HG02763 (cell line): ENCODE data around the gene DAGLB.
"Not testable (repeated sequence)": the region's sequence is repeated elsewhere in the genome, so short reads cannot be mapped to it uniquely, and the experiment has no call there.

ENCODE experiments used
- ATAC-seq: cut with Tn5 transposase; IDR thresholded peaks from one replicate; pipeline ENCODE4 v1.9.1; 2021; ENCODE audit warnings: mild to moderate bottlenecking, moderate library complexity; ENCODE audit not compliant: unreplicated experiment

DAGLB gene

DNA sequence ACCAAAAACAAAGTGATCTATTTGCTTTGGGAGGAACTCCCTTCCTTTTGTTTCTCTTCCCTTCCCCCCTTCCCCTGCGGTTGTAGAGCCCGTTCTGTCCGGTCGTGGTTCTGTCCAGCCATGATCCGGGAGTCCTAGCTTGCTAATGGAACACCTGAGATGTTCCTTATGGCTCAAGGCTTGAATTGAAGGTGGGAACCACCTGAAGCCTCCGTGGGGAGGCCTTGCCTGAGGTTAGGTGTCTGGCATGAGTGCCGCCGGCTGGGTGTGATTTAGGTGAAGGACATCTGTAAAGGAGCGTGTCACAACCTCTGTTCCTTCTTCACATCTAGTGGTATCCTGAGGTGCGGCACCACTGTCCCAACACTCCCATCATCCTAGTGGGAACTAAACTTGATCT lies 46.2 kb downstream of the DAGLB start:
- ATAC-seq: no peak

DNA sequence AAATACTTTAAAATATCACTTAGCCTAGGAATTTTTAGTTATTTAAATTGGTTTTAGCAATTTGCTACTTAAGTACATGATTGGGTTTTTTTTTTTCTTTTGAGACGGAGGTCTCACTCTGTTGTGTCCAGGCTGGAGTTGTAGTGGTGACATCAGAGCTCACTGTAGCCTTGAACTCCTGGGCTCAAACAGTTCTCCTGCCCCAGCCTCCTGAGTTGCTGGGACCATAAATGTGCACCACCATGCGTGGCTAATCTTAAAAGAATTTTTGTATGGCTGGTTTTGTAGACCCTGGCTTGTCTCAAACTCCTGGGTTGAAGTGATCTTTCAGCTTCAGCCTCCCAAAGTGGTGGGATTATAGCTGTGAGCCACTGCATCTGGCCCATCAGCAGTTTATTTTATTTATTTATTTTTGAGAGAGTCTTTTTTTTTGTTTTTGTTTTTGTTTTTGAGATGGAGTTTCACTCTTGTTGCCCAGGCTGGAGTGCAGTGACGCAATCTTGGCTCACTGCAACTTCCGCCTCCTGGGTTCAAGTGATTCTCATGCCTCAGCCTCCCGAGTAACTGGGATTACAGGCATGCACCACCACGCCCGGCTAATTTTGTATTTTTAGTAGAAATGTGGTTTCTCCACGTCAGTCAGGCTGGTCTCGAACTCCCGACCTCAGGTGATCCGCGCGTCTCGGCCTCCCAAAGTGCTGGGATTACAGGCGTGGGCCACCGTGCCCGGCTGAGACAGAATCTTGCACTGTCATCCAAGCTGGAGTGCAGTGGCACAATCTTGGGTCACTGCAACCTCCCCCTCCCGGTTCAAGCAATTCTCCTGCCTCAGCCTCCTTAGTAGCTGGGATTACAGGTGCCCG lies 47.3 kb downstream of the DAGLB start:
- ATAC-seq: not testable (repeated sequence)

DNA sequence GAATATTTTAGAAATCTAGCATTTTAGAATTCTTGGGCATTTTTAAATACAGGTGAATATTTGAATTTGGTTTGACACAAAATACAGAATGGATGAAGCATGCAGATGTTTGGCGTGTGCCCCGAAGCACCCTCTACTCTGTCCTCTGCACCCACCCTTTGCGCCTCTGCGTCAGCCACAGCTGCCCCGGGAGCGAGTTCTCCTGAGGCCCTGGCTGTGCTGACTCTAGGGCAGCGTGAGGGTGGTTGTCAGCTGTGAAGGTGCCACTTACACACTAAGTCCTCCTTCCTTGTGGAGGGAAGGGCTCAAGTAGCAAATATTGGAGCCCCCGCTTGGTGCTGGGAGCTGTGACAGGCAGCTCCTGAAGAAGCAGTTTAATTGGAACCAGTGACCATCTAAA lies 48.4 kb downstream of the DAGLB start:
- no peak for ATAC-seq

DNA sequence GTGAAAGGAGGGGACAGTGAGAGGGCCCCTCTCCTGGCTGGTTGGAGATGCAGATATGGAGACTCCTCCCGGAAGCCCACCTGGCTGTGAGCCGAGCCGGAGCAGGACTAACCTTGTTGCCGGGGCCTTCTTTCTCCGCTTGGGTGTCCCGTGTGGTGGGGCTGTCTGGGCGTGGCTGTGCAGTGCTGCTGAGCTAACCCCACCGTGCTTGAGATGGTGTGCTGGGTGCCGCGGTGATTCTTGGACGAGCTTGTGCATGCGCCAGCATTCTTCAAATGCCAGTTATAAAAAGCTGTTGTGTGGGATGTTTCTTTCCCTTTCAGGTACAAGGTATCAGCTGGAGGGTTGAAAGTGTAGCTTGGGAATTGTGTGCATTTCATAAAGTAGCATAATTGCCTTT lies 48.8 kb downstream of the DAGLB start:
- ATAC-seq: no peak

DNA sequence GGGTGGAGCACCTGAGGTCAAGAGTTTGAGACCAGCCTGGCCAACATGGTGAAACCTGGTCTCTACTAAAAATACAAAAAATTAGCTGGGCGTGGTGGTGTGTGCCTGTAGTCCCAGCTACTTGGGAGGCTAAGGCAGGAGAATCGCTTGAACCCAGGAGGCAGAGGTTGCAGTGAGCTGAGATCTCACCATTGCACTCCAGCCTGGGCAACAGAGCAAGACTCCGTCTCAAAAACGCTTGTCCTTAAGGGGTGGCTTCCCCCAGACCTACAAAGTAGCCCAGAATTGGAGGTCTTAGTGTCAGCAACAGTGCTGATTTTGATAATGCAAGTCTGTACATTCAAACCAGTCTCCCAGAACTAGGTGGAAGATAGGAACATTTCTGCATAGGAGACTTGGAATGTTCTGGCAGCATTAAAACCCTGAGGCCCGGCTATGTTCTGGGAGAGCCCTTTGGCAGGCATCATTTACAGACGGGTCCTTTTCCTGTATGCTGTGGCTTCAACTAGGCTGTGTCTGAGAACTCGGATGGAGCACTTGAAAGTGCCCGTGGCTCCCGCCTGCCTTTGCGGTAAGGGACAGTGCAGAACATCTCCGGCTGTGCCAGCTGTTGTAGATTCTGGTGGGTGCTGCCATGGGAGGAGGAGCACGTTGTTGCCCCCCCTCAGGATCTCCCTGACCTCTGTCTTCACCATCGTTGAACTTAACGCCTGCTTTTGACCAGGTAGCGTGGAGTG lies 49.8 kb downstream of the DAGLB start:
- ATAC-seq: not testable (repeated sequence)

DNA sequence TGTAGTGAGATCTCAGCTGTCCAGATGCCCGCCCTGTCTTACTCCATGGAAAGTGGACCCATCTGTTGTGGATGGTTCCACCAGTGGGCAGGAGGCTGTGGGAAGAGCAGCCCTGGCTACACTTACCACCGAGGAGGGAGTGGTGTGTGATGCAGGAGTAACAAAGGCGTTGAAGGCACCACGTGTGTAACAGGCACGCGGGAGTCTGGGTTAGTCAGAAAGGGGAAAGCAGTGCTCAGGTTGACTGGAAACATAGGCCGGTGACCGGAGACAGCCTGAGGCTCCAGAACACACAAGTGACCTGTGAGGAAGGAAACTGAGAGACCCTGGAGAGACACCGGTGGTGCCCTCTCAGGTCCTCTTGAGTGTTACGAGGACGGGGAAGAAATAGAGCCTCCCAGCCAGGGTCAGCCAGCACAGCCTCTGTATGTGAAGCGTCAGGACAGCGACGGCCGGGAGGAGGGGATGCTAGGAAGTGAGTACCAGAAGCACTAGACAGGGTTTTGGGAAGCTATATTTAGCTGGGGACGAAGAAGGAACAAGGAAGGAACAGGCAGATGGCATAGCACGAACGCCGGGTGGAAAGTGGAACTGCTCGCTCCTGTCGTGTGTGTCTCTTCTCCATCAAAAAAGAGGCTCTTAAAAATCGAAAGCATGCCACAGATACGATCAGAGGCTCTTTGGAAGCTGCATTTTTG lies 51.7 kb downstream of the DAGLB start:
- ATAC-seq: no peak

DNA sequence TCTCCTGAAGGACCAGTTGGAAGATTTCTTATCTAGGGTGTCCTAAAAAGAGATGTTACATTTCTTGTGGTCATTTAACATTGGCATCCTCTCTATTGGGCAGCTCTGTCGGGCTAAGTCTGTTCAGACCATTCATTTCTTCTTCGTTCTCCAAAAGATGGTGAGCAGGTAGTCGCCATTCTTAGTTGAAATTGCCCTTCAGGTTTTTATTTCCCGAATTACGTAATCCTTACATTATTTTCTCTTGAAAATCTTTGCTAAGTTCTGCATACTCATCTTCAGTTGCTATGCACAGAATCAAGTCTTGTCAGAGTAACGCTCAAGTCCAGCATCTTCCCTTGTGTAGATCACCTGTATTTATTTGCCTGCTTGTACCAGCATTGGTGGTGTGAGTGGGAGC lies 53.6 kb downstream of the DAGLB start:
- ATAC-seq: no peak

DNA sequence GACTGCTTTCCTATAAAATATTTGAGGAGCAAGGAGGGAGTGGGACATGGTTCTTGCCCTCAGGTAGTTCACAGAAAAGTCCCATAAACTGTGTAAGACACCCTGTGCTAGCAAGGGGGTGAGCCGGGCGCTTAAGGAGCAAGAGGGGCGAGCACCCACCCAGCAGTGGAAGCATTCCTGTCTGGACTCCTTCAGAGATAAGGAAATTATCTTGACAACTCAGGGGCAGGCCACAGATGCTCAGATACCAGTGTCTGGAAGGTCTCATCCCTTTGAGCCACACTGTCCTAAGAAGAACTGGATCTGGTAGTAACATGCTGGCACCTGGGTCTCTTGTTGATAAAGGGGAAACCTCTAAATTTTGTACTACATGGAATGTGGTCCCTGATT lies 54.1 kb downstream of the DAGLB start:
- no peak for ATAC-seq

DNA sequence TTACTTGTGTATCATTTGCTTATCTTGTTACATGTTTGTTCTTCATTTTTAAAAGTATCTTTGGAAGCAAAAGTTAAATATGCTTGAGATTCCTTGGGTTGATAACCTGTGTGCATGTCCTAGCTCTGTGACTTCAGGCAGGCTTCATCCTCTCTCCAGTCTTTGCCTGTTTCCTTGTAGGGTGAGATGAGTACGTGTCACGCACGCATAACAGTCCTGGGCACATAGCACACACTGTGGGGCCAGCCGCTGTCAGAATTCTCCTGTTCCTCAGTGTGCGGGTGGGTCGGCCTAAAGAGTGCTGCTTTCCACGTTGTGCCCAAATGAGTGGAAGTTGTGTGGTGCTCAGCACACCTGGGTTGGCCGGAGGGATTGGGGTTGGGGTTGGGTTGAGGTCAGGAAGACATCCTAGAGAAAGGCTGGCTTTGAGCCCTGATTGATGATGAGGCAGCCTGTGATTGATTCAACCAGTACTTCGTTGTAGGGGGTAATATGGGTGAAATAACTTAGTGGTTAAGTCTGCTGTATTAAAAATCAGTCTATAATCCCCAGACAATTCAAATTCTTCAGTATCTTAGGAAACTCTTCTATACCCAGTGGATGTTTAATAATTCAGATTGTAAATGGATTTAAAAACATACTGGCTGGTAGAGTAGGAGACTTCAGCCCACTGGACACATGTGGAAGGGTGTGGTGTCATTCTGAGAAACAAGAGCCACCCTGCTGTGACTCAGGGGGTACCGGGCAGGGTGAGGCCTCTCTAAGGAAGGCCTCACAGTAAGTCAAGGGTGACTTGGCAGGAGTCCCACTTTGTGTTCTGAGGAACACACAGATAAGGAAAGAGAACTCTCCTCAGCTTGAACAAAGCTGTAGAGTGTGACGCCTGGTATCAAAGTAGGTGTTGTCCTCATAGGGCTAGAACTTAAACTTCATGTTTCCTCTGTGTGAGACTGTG lies 54.8 kb downstream of the DAGLB start:
- no peak for ATAC-seq

DNA sequence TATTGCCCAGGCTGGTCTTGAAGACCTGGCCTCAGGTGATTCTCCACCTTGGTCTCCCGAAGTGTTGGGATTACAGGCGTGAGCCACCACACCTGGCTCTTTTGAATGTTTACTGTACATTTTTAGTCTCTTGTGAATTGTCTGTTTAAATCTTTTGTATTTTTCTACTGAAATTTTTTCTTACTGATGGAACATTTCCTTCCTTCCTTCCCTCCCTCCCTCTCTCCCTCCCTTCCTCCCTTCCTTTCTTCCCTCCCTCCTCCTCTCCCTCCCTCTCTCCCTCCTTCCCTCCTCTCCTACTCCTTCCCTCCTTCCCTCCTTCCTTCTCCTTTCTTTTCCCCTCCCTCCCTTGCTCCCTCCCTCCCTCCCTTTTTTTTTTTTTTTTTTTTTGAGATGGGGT lies 58.0 kb downstream of the DAGLB start:
- no peak for ATAC-seq

DNA sequence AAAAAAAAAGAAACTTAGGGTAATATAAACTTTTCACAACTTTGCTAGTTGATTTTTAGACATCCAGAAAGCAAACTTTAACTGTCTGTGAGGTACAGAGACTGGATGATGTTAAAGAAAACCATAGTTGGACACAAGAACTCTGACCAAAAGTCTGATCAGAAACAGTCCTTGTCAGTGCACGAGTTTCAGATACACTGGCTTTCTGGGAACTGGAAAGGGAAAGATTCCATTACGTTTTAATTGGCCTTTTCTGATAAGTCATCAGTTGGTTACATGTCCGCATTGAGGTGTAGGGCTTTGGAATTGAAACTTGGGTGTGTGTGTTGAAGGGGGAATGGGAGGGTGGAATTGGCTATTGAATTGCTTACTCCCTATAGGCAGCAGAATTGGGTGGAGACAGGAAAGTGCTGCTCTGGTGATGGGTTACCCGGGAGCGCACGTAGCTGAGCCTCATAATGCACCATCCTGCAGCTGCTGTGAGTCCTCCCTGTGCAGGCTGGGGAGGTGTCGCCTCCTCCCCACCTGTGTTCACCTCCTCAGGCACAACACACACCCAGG lies 59.9 kb downstream of the DAGLB start:
- no peak for ATAC-seq

DNA sequence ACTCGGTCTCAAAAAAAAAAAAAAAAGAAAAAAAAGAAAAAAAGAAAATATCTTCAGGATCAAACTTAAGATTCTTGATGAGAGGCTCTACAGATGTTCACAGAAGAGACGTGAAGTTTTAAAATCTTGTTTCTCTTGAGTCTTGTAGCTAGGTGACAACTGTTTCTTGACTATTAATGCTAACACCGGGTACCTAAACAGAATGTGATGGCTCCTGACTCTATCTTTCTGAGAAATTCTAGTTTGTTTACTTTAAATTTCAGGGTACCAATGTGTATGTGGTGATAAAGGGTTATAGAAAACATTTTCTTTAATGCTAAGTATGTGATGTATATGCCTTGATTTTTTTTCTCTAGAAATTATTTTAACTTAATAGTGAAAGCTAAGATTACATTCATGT lies 61.0 kb downstream of the DAGLB start:
- no peak for ATAC-seq

DNA sequence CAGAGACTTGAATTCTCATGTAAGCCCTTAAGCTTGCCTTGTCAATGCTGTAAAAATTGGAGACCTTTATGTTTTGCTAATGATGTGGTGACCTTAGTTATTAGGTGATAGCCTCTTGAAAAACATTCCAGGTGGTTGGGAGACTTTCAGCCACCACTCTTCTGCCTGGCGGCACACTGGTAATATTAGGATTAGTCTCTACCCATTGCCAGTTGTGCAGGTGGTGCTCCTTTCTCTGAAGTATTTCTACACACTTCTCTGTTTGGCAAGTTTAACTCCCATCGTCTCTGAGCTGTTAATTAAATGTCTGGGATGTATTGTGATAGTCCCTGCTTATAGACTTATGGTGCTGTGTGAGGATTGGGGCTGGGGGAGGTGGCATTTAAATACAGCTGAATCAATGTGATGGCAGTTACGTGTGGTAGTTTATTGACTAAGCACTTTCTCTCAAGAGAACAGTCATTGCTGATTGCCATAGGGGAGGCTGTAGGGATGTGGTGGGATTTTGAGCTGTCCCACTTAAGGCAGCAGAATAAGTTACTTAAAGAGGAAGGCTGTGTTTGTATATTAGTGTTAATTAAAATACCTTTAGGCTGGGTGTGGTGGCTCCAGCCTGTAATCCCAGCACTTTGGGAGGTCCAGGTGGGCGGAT lies 61.7 kb downstream of the DAGLB start:
- ATAC-seq: no peak

DNA sequence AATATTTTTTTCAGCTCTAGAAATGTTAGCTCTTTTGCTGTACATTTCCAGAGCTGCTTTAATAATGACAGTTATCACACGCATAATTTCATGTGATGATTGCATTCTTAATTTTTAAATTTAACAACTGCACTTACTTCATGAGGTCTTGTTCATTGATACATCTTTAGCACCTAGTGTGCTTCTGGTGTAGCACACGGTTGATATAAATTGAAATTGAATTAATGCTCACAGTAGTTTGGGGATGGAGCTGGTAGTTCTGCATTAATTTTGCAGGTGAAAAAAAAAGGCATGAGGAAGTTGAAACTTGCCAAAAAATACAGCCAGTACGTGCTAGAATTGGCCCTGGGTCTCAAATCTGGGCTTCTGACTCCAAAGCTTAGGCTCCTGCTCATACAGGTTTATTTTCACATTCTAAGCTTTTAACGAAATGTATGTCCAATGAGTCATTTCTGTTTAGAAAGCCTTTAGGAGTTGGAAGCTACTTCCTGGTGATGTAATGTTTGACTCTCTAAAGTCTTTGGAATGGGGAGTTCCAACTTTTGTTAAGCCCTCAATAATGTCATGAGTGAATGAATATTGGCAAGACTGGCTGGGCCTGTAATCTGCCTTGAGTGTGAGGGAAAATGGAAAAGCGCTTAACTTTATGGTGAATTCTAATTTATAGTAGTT lies 62.5 kb downstream of the DAGLB start:
- ATAC-seq: no peak

DNA sequence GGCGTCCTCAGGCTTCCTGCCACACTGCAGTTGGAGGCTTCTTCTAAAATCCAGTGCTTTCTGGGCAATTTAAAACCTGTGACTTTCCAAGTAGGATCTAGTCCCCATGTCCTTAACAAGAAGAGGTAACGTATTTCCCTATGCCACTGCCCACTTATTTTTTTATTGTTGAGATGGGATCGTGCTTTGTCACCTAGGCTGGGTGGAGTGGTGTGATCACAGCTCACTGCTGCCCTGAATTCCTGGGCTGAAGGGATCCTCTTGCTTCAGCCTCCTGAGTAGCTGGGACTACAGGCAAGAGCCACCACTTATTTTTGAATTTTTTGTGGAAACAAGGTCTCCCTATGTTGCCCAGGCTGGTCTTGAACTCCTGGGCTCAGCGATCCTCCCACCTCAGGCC lies 63.4 kb downstream of the DAGLB start:
- no peak for ATAC-seq

DNA sequence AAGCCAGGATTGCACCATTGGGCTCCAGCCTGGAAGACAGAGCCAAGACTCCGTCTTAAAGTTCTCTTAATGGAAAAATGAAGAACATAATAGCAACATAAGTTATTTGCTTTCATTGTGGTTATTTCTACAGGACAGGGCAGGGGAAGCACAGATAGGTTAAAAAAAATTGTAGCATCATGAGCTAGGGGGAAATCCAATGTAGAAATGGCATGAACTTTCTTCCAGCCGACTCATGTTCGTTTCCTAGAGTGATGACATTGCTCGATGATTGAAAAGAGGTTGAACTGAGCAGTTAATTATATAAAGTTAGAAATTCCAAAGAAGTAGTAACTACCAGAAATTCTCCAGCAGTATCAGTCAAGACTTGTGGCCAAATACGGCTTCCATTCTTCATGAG lies 64.9 kb downstream of the DAGLB start:
- ATAC-seq: no peak

DNA sequence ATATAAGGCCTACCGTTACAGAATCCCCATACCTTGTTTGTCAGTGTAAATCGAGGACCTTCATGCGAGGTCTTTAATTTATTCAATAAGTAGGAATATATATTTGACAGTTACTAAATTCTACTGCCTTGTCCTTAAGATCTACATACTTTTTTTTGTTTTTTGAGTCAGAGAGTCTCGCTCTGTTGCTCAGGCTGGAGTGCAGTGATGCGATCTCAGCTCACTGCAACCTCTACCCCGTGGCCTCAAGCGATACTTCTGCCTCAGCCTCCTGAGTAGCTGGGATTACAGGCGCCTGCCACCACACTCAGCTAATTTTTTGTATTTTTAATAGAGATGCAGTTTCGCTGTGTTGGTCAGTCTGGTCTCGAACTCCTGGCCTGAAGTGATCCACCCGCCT lies 65.9 kb downstream of the DAGLB start:
- not testable (repeated sequence) for ATAC-seq

DNA sequence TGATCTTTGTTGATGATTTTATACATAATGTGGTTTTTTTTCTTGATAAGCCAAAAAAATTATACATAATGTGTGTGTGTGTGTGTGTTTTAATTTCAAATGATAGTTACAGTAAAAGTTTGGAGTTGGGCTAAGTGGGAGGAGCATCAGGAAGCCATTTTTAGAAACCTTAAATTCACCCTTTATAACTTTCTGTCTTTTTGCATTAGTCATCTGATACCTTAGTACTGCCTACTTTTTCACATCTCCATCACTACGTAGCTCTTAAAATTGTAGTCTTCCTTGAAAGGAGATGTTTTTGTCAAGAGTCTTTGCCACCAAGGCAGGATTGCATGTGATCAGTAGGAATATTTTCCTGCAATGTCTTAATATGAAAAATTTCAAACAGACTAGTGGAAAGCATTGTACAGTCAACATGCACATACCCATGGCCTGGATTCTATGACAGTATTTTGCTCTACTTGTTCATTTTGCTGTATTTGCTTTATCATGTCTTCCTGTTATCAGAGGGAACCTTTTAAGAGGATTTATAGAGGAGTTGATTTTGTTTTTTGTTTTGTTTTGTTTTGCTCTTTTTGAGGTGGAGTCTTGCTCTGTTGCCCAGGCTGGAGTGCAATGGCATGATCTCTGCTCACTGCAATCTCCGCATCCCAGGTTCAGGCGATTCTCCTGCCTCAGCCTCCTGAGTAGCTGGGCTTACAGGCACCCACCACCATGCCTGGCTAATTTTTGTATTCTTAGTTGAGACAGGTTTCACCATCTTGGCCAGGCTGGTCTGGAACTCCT lies 67.3 kb downstream of the DAGLB start:
- ATAC-seq: no peak
